A549 (cell line): ENCODE results near the gene ASPN. TPM values are rescaled to one million over a fixed set of nuclear protein-coding genes. Genes with fewer than 3 reads are reported as not detected.

Source experiments
- ATAC-seq, 2 experiments: fragments of 200-7000 bp in 1 of 2; fragments of >200 bp in 1 of 2; cut with Nextera tagmentation in 1 of 2; cut with Tn5 transposase in 1 of 2; 3 replicates each; pipeline versions ENCODE4 v1.8.0 to v1.9.1; 2018 to 2020; ENCODE audit warnings: mild to moderate bottlenecking in 1 of 2, moderate library complexity in 1 of 2
- CTCF ChIA-PET: fragments of 300-600 bp; sonication (Branson Sonifier 250); formaldehyde crosslinking; extraction: SDS; loops from one replicate; lab custom pipeline; 2021; ENCODE audit warnings: antibody characterized with exemption, inconsistent platforms; lab: Yijun Ruan, JAX
- POLR2A ChIA-PET: fragments of 350-600 bp; formaldehyde crosslinking; extraction: SDS; loops from one replicate; lab custom pipeline; 2021; ENCODE audit warnings: antibody characterized with exemption, inconsistent platforms; lab: Yijun Ruan, JAX
- DNase-seq, 2 experiments: peaks; one replicate each; pipeline versions ENCODE4 v3.0.0 to v3.0.0-alpha.2; 2011 to 2016; ENCODE audit warnings: low read depth in 1 of 2, low spot score in 1 of 2
- FAIRE-seq: peaks from 2 replicates; lab custom pipeline; 2011; peaks lifted over from hg19 to GRCh38; lab: Jason Lieb, UNC
- H3K27ac ChIP-seq, 2 experiments: fragments of >200 bp; sonication (Bioruptor Twin); formaldehyde crosslinking; 3 replicates each; pipeline ENCODE4 v1.5.1; 2016 to 2017
- H3K4me1 ChIP-seq: fragments of >200 bp; sonication (Bioruptor Twin); formaldehyde crosslinking; 3 replicates; pipeline ENCODE4 v1.6.1; 2016
- H3K4me2 ChIP-seq: fragments of >200 bp; sonication (Bioruptor Twin); formaldehyde crosslinking; 3 replicates; pipeline ENCODE4 v1.6.1; 2016
- H3K4me3 ChIP-seq: fragments of >200 bp; sonication (Bioruptor Twin); formaldehyde crosslinking; 3 replicates; pipeline ENCODE4 v1.5.1; 2016
- H3K9me3 ChIP-seq: fragments of >200 bp; sonication (Bioruptor Twin); formaldehyde crosslinking; 3 replicates; pipeline ENCODE4 v1.6.1; 2016
- BHLHE40 ChIP-seq: IDR thresholded peaks from 2 replicates; pipeline ENCODE4 v1.6.1; 2012; ENCODE audit warnings: low read depth, low read length, inconsistent platforms
- CBX2 ChIP-seq: fragments of 200-600 bp; sonication (generic); IDR thresholded peaks from 2 replicates; pipeline ENCODE4 v1.6.1; 2016; ENCODE audit warnings: low read depth, mild to moderate bottlenecking, borderline replicate concordance
- EHMT2 ChIP-seq: fragments of 200-600 bp; sonication (generic); IDR thresholded peaks from 2 replicates; pipeline ENCODE4 v1.6.1; 2016; ENCODE audit warnings: antibody characterized with exemption, low read depth, mild to moderate bottlenecking, moderate library complexity
- EP300 ChIP-seq, 2 experiments: fragments of >200 bp; sonication (Bioruptor Twin); formaldehyde crosslinking; IDR thresholded peaks; 2 replicates in 1 of 2; 3 replicates in 1 of 2; pipeline ENCODE4 v1.6.1; 2016 to 2017
- FOSB ChIP-seq: fragments of 250-450 bp; sonication (Bioruptor Pico); IDR thresholded peaks from 2 replicates; pipeline ENCODE4 v1.5.0; 2020; ENCODE audit warnings: mild to moderate bottlenecking, moderate library complexity
- FOXS1 ChIP-seq: fragments of 250-450 bp; sonication (Bioruptor Pico); IDR thresholded peaks from 2 replicates; pipeline ENCODE4 v1.5.0; 2020; ENCODE audit warnings: mild to moderate bottlenecking, moderate library complexity
- HEYL ChIP-seq: fragments of 250-450 bp; sonication (Bioruptor Pico); IDR thresholded peaks from 2 replicates; pipeline ENCODE4 v1.8.0; 2021; ENCODE audit warnings: mild to moderate bottlenecking, moderate library complexity
- HOXA7 ChIP-seq: fragments of 250-450 bp; sonication (Bioruptor Pico); IDR thresholded peaks from 2 replicates; pipeline ENCODE4 v1.5.0; 2020; ENCODE audit warnings: mild to moderate bottlenecking, moderate library complexity
- HOXB5 ChIP-seq: fragments of 250-450 bp; sonication (Bioruptor Pico); IDR thresholded peaks from 2 replicates; pipeline ENCODE4 v1.5.0; 2020; ENCODE audit warnings: mild to moderate bottlenecking, moderate library complexity
- MAFK ChIP-seq: fragments of 450-650 bp; IDR thresholded peaks from 2 replicates; pipeline ENCODE4 v1.6.1; 2014; ENCODE audit not compliant: partially characterized antibody
- MAZ ChIP-seq: fragments of 150-350 bp; IDR thresholded peaks from 2 replicates; pipeline ENCODE4 v1.6.1; 2014; ENCODE audit warnings: antibody characterized with exemption, low read depth, low read length, borderline replicate concordance
- NFE2L2 ChIP-seq: fragments of 150-350 bp; conservative IDR thresholded peaks from 2 replicates; pipeline ENCODE4 v1.6.1; 2014; ENCODE audit warnings: low read length
- NR3C1 ChIP-seq: fragments of >200 bp; sonication (Bioruptor Twin); formaldehyde crosslinking; IDR thresholded peaks from 3 replicates; pipeline ENCODE4 v1.6.1; 2017
- PHF8 ChIP-seq: fragments of 200-600 bp; sonication (generic); IDR thresholded peaks from 2 replicates; pipeline ENCODE4 v1.6.1; 2016; ENCODE audit warnings: low read depth, mild to moderate bottlenecking, antibody characterized with exemption, moderate library complexity, borderline replicate concordance
- POLR2A ChIP-seq: IDR thresholded peaks from 2 replicates; pipeline ENCODE4 v1.6.1; 2012; ENCODE audit warnings: mild to moderate bottlenecking, low read length
- POLR2AphosphoS2 ChIP-seq: conservative IDR thresholded peaks from 2 replicates; pipeline ENCODE4 v1.6.1; 2012; ENCODE audit warnings: low read length, improper control_type of control experiment, inconsistent platforms
- RCOR1 ChIP-seq: fragments of 150-350 bp; IDR thresholded peaks from 2 replicates; pipeline ENCODE4 v1.6.1; 2014; ENCODE audit warnings: antibody characterized with exemption, low read length, low read depth
- RFX5 ChIP-seq: fragments of 450-650 bp; IDR thresholded peaks from 2 replicates; pipeline ENCODE4 v1.7.1; 2014; ENCODE audit warnings: antibody characterized with exemption, mild to moderate bottlenecking, moderate library complexity
- TFCP2L1 ChIP-seq: fragments of 250-450 bp; sonication (Bioruptor Pico); IDR thresholded peaks from 2 replicates; pipeline ENCODE4 v1.5.0; 2021; ENCODE audit warnings: mild to moderate bottlenecking
- TP53 ChIP-seq: fragments of 250-450 bp; sonication (Bioruptor Pico); IDR thresholded peaks from 2 replicates; pipeline ENCODE4 v1.5.0; 2021; ENCODE audit warnings: mild to moderate bottlenecking, moderate library complexity
- ZFP36 ChIP-seq: fragments of 450-650 bp; IDR thresholded peaks from 2 replicates; pipeline ENCODE4 v1.6.1; 2014; ENCODE audit warnings: borderline replicate concordance; ENCODE audit not compliant: partially characterized antibody
- WGBS: methylation state at CpG from one replicate; pipeline ENCODE4 v1.1.6; 2017; ENCODE audit errors: missing lambda C conversion rate; 5-methylcytosine and 5-hydroxymethylcytosine counted together
- polyA plus RNA-seq, 4 experiments: library from polyadenylated mRNA; depleted of rRNA in 3 of 4; stranded (reverse); fragments of >200 nt; fragmentation: RNase III in 1 of 4; extraction: RNeasy Plus Mini Kit Qiagen cat#74134 plus additional on column Dnase treatment in 1 of 4; gene quantifications; 2 replicates in 3 of 4; 3 replicates in 1 of 4; pipeline ENCODE4 v1.2.3, GENCODE V29; 2011 to 2017
- TF ChIP-seq, protein P1 (sequence below): fragments of 200-600 bp; sonication (generic); IDR thresholded peaks from 2 replicates; pipeline ENCODE4 v1.6.1; 2016; ENCODE audit warnings: antibody characterized with exemption, mild to moderate bottlenecking, moderate library complexity
- TF ChIP-seq, protein P2 (sequence below): fragments of >200 bp; sonication (Bioruptor Twin); formaldehyde crosslinking; IDR thresholded peaks from 3 replicates; pipeline ENCODE4 v1.6.1; 2016
- TF ChIP-seq, protein P3 (sequence below): fragments of 450-650 bp; IDR thresholded peaks from 2 replicates; pipeline ENCODE4 v1.6.1; 2014; ENCODE audit warnings: antibody characterized with exemption
- TF ChIP-seq, protein P4 (sequence below): fragments of 250-450 bp; sonication (Bioruptor Pico); IDR thresholded peaks from 2 replicates; pipeline ENCODE4 v1.5.0; 2021; ENCODE audit warnings: mild to moderate bottlenecking, moderate library complexity, borderline replicate concordance

Gene ASPN
- polyA plus RNA-seq, 2 of the 4 experiments (the other 2 are of a cell fraction), result not detected

DNA sequence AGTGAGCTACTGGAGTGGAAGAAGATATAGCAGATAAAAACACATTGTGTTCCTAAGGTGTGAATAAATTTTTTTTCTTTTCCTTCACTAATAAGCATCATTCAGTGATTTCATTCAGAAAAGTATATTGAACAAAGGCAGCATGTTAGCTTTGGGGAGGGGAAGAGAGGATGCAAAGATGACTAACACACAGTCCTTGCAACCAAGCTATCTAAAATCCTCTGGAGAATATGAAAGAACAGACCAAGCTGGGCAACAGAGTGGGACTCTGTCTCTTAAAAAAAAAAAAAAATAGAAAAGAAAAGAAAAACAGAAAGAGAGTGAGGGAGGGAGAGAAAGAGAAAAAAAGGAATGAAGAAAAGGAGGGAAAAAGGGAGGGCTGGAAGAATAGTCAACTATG, 35.8 kb downstream of the ASPN start (continued):
- TF ChIP-seq, protein P1, sequence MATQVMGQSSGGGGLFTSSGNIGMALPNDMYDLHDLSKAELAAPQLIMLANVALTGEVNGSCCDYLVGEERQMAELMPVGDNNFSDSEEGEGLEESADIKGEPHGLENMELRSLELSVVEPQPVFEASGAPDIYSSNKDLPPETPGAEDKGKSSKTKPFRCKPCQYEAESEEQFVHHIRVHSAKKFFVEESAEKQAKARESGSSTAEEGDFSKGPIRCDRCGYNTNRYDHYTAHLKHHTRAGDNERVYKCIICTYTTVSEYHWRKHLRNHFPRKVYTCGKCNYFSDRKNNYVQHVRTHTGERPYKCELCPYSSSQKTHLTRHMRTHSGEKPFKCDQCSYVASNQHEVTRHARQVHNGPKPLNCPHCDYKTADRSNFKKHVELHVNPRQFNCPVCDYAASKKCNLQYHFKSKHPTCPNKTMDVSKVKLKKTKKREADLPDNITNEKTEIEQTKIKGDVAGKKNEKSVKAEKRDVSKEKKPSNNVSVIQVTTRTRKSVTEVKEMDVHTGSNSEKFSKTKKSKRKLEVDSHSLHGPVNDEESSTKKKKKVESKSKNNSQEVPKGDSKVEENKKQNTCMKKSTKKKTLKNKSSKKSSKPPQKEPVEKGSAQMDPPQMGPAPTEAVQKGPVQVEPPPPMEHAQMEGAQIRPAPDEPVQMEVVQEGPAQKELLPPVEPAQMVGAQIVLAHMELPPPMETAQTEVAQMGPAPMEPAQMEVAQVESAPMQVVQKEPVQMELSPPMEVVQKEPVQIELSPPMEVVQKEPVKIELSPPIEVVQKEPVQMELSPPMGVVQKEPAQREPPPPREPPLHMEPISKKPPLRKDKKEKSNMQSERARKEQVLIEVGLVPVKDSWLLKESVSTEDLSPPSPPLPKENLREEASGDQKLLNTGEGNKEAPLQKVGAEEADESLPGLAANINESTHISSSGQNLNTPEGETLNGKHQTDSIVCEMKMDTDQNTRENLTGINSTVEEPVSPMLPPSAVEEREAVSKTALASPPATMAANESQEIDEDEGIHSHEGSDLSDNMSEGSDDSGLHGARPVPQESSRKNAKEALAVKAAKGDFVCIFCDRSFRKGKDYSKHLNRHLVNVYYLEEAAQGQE, result no peak

DNA sequence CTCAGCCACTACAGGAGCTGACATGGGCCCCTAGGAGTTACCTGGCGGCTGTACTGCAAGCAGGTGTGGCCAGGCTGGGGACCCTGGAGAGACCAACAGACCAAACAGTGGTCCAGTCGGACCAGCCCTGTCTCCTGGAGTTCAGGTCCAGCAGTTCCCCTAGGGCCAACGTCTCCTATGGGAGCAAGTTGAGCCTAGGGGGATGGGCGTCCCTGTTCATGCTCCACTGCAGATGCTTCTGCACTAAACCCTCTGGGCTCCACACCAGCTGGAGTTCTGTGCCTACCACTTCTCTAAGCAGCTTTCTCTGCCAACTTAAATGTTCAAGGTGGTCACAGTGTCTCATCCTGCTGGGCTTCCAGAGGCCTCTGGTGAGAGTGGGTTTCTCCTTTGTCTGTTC, 37.5 kb downstream of the ASPN start:
- ATAC-seq, result no peak
- Histone ChIP-seq H3K4me2 (no peak overlapping the region), H3K4me3 (no peak overlapping the region), H3K27ac (no peak overlapping the region), H3K9me3 (no peaks in the 10 kb centered on the region), H3K4me1 (no peaks in the 10 kb centered on the region)
- ChIA-PET CTCF (interaction anchor here (1.0 to 1.3 kb wide), 2 partner anchors 306 to 309 kb away, joined by 4 read pairs; no protein-coding TSS in a partner anchor), POLR2A (no interaction called here)
- WGBS, result 92% methylated on average over 3 of the region's 4 CpGs
- FAIRE-seq, result no peak
- no peak for DNase-seq
- TF ChIP-seq, protein P2, sequence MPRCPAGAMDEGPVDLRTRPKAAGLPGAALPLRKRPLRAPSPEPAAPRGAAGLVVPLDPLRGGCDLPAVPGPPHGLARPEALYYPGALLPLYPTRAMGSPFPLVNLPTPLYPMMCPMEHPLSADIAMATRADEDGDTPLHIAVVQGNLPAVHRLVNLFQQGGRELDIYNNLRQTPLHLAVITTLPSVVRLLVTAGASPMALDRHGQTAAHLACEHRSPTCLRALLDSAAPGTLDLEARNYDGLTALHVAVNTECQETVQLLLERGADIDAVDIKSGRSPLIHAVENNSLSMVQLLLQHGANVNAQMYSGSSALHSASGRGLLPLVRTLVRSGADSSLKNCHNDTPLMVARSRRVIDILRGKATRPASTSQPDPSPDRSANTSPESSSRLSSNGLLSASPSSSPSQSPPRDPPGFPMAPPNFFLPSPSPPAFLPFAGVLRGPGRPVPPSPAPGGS, result no peak
- TF ChIP-seq FOXS1 (CRISPR knock-in tag), result no peak
- TF ChIP-seq RFX5, result no peak
- no peak for TF ChIP-seq FOSB (CRISPR knock-in tag)
- TF ChIP-seq TP53 (CRISPR knock-in tag), result no peak
- no peak for TF ChIP-seq CBX2
- TF ChIP-seq NFE2L2, result no peak
- no peak for TF ChIP-seq HOXB5 (CRISPR knock-in tag)
- no peak for TF ChIP-seq NR3C1
- no peak for TF ChIP-seq ZFP36
- TF ChIP-seq, protein P3, sequence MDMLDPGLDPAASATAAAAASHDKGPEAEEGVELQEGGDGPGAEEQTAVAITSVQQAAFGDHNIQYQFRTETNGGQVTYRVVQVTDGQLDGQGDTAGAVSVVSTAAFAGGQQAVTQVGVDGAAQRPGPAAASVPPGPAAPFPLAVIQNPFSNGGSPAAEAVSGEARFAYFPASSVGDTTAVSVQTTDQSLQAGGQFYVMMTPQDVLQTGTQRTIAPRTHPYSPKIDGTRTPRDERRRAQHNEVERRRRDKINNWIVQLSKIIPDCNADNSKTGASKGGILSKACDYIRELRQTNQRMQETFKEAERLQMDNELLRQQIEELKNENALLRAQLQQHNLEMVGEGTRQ, result no peak
- no peak for TF ChIP-seq PHF8
- TF ChIP-seq, protein P4, sequence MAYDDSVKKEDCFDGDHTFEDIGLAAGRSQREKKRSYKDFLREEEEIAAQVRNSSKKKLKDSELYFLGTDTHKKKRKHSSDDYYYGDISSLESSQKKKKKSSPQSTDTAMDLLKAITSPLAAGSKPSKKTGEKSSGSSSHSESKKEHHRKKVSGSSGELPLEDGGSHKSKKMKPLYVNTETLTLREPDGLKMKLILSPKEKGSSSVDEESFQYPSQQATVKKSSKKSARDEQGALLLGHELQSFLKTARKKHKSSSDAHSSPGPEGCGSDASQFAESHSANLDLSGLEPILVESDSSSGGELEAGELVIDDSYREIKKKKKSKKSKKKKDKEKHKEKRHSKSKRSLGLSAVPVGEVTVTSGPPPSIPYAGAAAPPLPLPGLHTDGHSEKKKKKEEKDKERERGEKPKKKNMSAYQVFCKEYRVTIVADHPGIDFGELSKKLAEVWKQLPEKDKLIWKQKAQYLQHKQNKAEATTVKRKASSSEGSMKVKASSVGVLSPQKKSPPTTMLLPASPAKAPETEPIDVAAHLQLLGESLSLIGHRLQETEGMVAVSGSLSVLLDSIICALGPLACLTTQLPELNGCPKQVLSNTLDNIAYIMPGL (CRISPR knock-in tag), result no peak
- TF ChIP-seq MAFK, result no peak
- no peak for TF ChIP-seq EHMT2
- no peak for TF ChIP-seq HEYL (CRISPR knock-in tag)
- TF ChIP-seq HOXA7 (CRISPR knock-in tag), result no peak
- TF ChIP-seq, all 56 proteins: peak for 0

DNA sequence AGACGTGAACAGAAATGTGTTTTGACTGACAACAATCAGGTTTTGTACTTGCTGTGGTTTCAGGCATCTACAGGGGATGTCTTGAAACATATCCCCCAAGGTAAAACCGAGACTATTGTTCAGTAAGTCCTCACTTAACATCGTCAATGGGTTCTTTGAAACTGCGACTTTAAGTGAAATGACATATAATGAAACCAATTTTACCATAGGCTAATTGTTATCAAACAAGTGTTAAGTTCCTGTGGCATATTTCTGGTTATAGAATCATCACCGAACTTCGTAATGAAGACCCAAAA, 41.6 kb downstream of the ASPN start:
- 81% methylated on average over 6 of the region's 6 CpGs for WGBS
- Histone ChIP-seq H3K9me3 (no peaks in the 10 kb centered on the region), H3K4me2 (no peak overlapping the region), H3K27ac (no peak overlapping the region), H3K4me1 (no peaks in the 10 kb centered on the region), H3K4me3 (no peak overlapping the region)
- POLR2A ChIA-PET, result no interaction called here
- CTCF ChIA-PET, result interaction anchor here (0.6 to 2.6 kb wide), 6 partner anchors 22 to 304 kb away, joined by 3 to 7 read pairs (median 4); no protein-coding TSS in a partner anchor
- no peak for TF ChIP-seq HOXB5 (CRISPR knock-in tag)
- TF ChIP-seq EP300 (IDR thresholded peaks at IDR 0.05), result no peak
- no peak for TF ChIP-seq POLR2AphosphoS2
- no peak for TF ChIP-seq TFCP2L1
- no peak for TF ChIP-seq RCOR1
- TF ChIP-seq BHLHE40, result no peak
- no peak for TF ChIP-seq MAZ
- TF ChIP-seq POLR2A, result no peak
- FAIRE-seq (peak; percentile 36), DNase-seq (no peak), ATAC-seq (no peak)
